ENCODE data around the gene DSCAM.

GRCh38 chr21:40569357-40569756 lies 277.6 kb downstream of the DSCAM start:
- TF ChIP-seq POLR2A (IDR thresholded peaks at IDR 0.05) (no peak), CTCF (IDR thresholded peaks at IDR 0.05) (no peak)
